GM19351 (cell line): ENCODE measurements around the gene MRPS12.
"Not testable (repeated sequence)": the region's sequence is repeated elsewhere in the genome, so short reads cannot be mapped to it uniquely, and the experiment has no call there.

Experiments
- ATAC-seq: cut with Tn5 transposase; IDR thresholded peaks from one replicate; pipeline ENCODE4 v1.9.1; 2021; ENCODE audit warnings: mild to moderate bottlenecking, moderate library complexity; ENCODE audit not compliant: unreplicated experiment

MRPS12 gene

DNA sequence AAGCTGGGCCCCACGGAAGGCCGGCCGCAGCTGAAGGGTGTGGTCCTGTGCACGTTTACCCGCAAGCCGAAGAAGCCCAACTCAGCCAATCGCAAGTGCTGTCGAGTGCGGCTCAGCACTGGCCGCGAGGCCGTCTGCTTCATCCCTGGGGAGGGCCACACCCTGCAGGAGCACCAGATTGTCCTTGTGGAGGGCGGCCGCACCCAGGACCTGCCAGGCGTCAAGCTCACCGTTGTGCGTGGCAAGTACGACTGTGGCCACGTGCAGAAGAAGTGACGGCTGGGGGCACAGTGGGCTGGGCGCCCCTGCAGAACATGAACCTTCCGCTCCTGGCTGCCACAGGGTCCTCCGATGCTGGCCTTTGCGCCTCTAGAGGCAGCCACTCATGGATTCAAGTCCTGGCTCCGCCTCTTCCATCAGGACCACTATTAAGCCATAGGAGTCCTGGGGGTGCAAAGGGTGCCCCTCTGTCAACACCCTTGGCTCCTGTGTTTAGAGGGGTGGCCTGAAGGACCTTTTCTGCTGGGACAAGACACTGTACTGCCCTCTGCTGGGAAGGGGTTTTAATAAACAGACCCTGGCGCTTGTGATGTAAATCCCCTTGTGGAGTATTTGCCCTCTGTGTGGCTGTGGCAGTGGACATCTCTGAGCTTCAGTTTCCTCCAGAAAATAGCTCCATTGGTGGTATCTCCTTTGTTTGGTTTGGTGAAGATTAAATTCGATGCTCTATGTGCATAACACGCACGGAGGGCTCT, 1.9 kb downstream of the MRPS12 start:
- no peak for ATAC-seq

DNA sequence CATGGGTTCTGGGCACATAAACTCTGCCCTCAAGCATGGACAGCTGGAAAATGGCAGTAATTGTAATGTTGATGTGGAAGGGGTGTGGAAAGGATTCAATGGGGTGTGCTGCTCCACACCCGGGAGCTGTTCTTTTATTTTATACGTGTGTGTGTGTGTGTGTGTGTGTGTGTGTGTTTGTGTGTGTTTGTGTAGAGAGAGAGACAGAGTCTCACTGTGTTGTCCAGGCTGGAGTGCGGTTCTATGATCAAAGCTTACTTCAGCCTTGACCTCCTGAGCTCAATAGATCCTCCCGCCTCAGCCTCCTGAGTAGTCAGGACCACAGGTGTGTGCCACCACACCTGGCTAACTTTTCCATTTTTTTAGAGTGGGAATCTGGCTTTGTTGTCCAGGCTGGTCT, 2.8 kb downstream of the MRPS12 start:
- ATAC-seq = no peak

- no peak for ATAC-seq
Measured at GRCh38 chr19:38939957-38940356, 9.2 kb downstream of the MRPS12 start.

GRCh38 chr19:38941466-38941865, 10.7 kb downstream of the MRPS12 start:
- ATAC-seq = not testable (repeated sequence)

DNA sequence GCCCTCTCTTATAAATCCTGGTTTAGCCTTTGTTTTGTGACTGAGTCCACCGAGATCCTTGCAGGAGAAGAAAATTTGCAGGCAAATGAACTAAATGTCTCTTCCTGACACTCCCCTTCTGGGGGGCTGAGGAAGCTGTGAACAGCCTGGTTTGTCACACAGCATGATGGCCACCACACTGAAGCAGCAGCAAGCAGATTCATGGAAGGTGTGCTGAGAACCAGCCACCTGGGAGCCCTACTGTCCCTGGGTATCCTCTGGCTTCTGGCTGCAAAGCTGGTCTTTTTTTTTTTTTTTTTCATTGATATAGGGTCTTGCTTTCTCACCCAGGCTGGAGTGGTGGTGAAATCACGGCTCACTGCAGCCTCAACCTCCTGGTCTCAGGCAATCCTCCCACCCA, 11.2 kb downstream of the MRPS12 start:
- no peak for ATAC-seq

DNA sequence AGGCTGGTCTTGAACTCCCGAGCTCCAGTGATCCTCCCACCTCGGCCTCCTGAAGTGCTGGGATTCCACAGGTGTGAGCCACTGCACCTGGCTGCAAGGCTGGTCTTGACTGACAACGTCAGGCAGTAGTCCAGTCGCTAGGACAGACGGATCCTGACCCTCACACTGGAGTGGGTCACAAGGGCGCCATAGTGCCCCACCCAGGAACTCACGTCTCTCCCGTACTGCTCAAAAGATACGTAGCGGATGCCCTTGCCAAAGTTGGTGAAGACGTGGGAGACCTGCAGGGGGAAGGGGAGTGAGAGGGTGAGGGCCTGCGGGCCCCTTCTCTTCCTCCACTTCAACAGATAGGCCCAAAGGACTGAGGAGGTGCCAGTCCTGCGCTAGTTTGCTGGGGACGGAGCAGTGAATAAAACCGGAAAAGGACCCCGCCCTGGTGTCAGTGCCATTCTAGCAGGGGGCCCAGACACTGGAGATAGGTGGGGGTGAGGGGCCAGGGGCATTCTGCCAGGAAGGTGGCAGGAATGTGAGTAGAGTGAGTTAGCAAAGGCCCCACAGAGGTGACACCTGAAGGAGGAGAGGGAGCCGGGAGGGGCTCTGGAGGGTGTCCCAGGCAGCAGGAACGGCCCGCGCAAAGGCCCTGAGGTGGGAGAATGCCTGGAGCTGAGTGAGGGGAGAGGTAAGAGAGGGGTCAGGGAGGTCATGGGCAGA, 11.9 kb downstream of the MRPS12 start:
- ATAC-seq = no peak

DNA sequence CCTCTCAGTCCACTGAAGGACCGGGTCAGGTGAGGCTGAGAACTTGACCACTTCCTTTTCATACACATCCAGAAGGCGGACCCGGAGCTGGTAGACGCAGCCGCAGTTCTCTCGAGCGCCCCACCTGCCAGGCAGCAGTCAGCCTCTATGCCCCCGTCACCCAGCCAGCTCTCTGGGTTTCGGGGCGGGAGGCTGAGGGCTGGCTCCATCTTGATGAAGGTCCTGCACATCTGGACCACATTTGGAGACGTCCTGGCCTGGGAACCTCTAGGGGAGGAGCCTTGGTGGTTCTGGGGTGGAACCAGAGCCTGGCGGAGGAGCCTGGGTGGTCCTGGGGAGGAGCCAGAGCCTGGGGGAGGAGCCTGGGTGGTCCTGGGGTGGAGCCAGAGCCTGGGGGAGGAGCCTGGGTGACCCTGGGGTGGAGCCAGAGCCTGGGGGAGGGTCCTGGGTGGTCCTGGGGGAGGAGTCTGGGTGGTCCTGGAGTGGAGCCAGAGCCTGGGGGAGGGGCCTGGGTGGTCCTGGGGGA, 14.3 kb downstream of the MRPS12 start:
- ATAC-seq = no peak

DNA sequence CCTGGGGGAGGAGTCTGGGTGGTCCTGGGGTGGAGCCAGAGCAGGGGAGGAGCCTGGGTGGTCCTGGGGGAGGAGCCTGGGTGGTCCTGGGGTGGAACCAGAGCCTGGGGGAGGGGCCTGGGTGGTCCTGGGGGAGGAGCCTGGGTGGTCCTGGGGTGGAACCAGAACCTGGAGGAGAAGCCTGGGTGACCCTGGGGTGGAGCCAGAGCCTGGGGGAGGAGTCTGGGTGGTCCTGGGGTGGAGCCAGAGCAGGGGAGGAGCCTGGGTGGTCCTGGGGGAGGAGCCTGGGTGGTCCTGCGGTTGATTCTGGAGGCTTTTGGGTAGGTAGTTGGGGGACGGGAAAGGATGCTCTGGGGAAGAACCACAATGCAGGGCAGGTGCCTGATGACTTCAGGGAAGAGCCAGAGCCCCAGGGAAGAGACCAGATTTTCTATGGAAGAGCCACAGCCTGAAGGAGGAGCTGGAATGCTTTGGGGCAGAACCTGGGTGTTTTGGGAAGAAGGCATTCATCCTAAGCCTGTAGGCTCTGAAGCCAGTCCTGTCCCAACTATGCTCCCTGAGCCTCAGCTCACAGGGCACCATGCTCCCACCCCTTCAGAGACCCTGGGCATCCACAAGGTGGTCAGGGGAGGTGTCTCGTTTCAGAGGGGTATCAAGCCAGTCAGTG, 15.0 kb downstream of the MRPS12 start:
- ATAC-seq = no peak

- ATAC-seq = no peak
Measured at GRCh38 chr19:38946229-38947010, 15.7 kb downstream of the MRPS12 start.

DNA sequence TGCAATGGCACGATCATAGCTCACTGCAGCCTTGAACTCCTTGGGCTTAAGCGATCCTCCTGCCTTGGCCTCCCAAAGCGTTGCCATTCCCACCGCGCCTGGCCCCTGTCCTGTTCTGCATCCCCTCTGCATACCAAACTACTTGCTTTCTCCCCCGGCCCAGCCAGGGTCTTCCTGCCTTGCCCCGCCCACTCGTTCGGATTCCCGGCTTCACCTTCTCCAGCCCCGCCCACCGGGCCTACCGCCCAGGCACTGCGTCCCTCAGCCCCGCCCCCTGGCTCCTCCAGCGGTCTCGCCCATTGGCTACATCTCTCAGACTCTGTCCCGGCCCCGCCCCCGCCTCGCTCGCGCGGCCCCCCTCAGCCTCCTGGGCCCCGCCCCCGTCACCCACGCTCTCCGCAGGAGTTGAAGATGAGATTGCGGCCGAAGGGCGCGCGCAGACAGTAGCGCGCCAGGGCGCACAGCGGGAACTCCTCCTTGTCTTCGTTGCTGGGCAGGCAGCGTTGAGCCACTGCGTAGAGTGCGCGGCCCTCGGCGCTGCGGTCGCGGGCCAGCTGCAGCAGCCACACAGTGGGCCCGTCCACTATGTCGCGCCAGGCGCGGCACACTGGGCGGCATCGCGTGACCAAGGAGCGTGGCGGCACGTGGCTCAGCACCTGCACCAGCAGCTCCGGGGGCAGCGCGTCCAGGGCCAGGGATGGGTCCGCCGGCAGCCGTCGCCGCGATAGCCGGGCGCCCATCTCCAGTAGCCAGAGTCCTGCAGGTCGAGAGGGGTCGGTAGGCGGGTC, 19.0 kb downstream of the MRPS12 start:
- ATAC-seq = no peak

- ATAC-seq = no peak
Measured at GRCh38 chr19:38951187-38951586, 20.4 kb downstream of the MRPS12 start.

DNA sequence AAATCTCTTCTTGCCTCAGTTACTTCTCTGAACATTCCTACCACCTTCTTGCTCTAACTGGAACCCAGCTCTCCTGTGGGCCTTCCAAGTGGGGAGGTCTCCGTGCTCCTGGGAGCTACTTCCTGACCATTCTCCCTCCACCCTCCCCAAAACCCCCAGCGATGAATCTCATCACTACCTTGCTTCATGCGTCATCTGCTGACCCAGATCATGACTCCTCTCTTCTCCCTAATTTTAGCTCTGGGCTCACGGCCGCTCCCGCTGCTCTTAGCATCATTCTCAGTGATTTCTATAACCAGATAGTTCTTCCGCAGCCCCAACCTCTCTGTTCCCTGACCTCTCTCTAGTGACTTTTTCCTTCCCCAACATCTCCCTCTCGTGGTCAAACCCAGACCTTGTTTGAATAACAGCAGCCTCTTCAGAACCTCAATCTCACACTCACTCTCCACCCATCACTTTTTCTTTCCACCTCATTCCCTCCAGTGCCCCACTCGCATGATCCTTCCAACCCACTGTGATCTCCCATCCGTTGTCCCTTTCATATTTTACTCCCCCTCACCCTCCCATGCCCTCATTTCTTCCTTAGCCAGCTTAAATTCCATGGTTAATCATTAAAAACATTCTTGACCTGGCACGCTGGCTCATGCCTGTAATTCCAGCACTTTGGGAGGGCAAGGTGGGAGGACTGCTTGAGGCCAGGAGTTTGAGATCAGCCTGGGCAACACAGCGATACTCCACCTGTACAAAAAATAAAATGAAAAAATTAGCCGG, 21.8 kb downstream of the MRPS12 start:
- no peak for ATAC-seq

- no peak for ATAC-seq
Measured at GRCh38 chr19:38953677-38954076, 22.9 kb downstream of the MRPS12 start.

DNA sequence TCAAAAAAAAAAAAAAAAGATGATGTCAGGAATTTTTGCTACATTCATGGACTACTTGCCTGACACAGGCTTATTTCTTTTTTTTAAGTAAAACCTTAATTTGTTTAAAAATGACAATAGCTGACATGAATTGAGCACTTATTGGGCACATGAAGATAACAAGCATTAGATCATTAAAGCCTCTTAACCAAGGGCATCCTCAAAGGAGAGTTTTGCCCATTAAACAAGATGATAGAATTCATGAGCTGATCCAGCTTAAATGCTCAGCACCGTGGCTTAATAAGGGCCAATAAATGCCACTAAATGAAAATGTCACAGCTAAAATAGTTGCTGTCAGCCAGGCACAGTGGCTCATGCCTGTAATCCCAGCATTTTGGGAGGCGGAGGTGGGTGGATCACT, 25.5 kb downstream of the MRPS12 start:
- ATAC-seq = no peak

DNA sequence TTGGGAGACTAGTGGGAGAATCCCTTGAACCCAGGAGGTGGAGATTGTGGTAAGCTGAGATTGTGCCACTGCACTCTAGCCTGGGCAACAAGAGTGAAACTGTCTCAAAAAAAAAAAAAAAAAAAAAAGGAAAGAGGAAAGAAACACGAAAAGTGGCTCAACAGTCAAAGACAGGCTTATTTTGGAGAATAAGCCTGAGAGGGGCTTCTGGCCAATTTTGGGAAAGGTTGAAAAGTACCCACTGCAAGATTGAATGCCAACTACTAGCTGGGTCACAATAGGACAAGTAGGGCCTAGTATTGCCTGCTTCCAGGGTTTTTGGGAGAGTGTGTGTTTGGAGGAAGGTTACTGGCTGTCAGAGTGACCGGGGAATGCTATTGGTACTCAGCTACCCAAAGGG, 27.6 kb downstream of the MRPS12 start:
- ATAC-seq = no peak

- no peak for ATAC-seq
Measured at GRCh38 chr19:38959618-38960017, 28.9 kb downstream of the MRPS12 start.

GRCh38 chr19:38964738-38965137, 34.0 kb downstream of the MRPS12 start:
- ATAC-seq = no peak

GRCh38 chr19:38966149-38966548, 35.4 kb downstream of the MRPS12 start:
- not testable (repeated sequence) for ATAC-seq
